Progenitor cell of endocrine pancreas (in vitro differentiated cells): Measurements from ENCODE around the gene RARA. TPM values are rescaled to one million over a fixed set of nuclear protein-coding genes. Genes with fewer than 3 reads are reported as not detected.
A peak's percentile ranks its signal among the peaks of the same experiment; 100 is the strongest.

Experiments
- DNase-seq: peaks from one replicate; pipeline ENCODE4 v3.0.0; 2021; ENCODE audit warnings: low spot score; ENCODE audit not compliant: unreplicated experiment
- H3K27ac Mint-ChIP-seq: 2 replicates; pipeline ENCODE4 v1.8.0; 2021; ENCODE audit warnings: mild to moderate bottlenecking, moderate library complexity, mixed read lengths
- H3K27me3 Mint-ChIP-seq: 2 replicates; pipeline ENCODE4 v1.8.0; 2021; ENCODE audit warnings: mixed read lengths
- H3K36me3 Mint-ChIP-seq: 2 replicates; pipeline ENCODE4 v1.8.0; 2022; ENCODE audit warnings: mixed read lengths; ENCODE audit not compliant: insufficient read depth
- H3K4me1 Mint-ChIP-seq: 2 replicates; pipeline ENCODE4 v1.8.0; 2021; ENCODE audit warnings: low read depth, mixed read lengths
- H3K4me3 Mint-ChIP-seq: 2 replicates; pipeline ENCODE4 v1.8.0; 2021; ENCODE audit warnings: low read depth, mild to moderate bottlenecking, moderate library complexity, mixed read lengths
- H3K9me3 Mint-ChIP-seq: 2 replicates; pipeline ENCODE4 v1.8.0; 2021; ENCODE audit warnings: low read depth, mixed read lengths
- CTCF ChIP-seq: fragments of 200-600 bp; sonication (generic); IDR thresholded peaks from one replicate; pipeline ENCODE4 v1.5.0; 2021; ENCODE audit warnings: antibody characterized with exemption, mild to moderate bottlenecking; ENCODE audit not compliant: unreplicated experiment
- total RNA-seq: library from RNA; stranded (reverse); gene quantifications from 2 replicates; pipeline ENCODE4 v1.2.1, GENCODE V29; 2021

Gene RARA
- total RNA-seq, 1 donor from 2014 or later: 50.8 TPM

- Mint-ChIP-seq H3K4me3 (peak overlapping the region; percentile 89), H3K27ac (peak overlapping the region; percentile 98), H3K4me1 (peaks cover 50% of the 10 kb centered on the region), H3K36me3 (peaks cover 4% of the 10 kb centered on the region), H3K9me3 (no peaks in the 10 kb centered on the region), H3K27me3 (no peaks in the 10 kb centered on the region)
- DNase-seq: no peak
- no peak for TF ChIP-seq CTCF
Measured at GRCh38 chr17:40340327-40340726, 31.3 kb downstream of the RARA start.

- Mint-ChIP-seq H3K9me3 (no peaks in the 10 kb centered on the region), H3K36me3 (peaks cover 4% of the 10 kb centered on the region), H3K4me3 (peak overlapping the region; percentile 89), H3K27ac (peak overlapping the region; percentile 98), H3K27me3 (no peaks in the 10 kb centered on the region), H3K4me1 (peaks cover 54% of the 10 kb centered on the region)
- peak; percentile 81 for DNase-seq
- peak; percentile 37 for TF ChIP-seq CTCF
Measured at GRCh38 chr17:40340880-40341807, 32.2 kb downstream of the RARA start.

- Mint-ChIP-seq H3K4me1 (peaks cover 60% of the 10 kb centered on the region), H3K4me3 (peak overlapping the region; percentile 89), H3K27me3 (no peaks in the 10 kb centered on the region), H3K36me3 (peaks cover 4% of the 10 kb centered on the region), H3K27ac (peak overlapping the region; percentile 98), H3K9me3 (no peaks in the 10 kb centered on the region)
- no peak for TF ChIP-seq CTCF
- DNase-seq: peak; percentile 74
Measured at GRCh38 chr17:40341808-40342503, 33.0 kb downstream of the RARA start.

GRCh38 chr17:40342504-40343218, 33.7 kb downstream of the RARA start:
- peaks cover 62% of the 10 kb centered on the region for H3K4me1 Mint-ChIP-seq

More at GRCh38 chr17:40342504-40343218, 33.7 kb downstream of the RARA start:
- peak; percentile 8 for TF ChIP-seq CTCF
- peak overlapping the region; percentile 89 for H3K4me3 Mint-ChIP-seq
- DNase-seq: no peak
- H3K27me3 Mint-ChIP-seq: no peaks in the 10 kb centered on the region
- no peaks in the 10 kb centered on the region for H3K9me3 Mint-ChIP-seq
- peak overlapping the region; percentile 97 for H3K27ac Mint-ChIP-seq
- H3K36me3 Mint-ChIP-seq: peaks cover 4% of the 10 kb centered on the region
